HG02623 (cell line): ENCODE measurements around the gene SLC16A12.
"Not testable (repeated sequence)": the region's sequence is repeated elsewhere in the genome, so short reads cannot be mapped to it uniquely, and the experiment has no call there.

Experiments
- ATAC-seq: cut with Tn5 transposase; IDR thresholded peaks from one replicate; pipeline ENCODE4 v1.9.1; 2021; ENCODE audit warnings: moderate library complexity; ENCODE audit not compliant: unreplicated experiment

Gene SLC16A12

GRCh38 chr10:89474452-89474851 lies 60.9 kb downstream of the SLC16A12 start:
- no peak for ATAC-seq

- ATAC-seq: no peak
These were observed 64.1 kb downstream of the SLC16A12 start for GRCh38 chr10:89471110-89471809.

- ATAC-seq: no peak
These were observed 64.8 kb downstream of the SLC16A12 start for GRCh38 chr10:89470628-89471027.

GRCh38 chr10:89469517-89469916 lies 65.9 kb downstream of the SLC16A12 start:
- ATAC-seq: no peak

- no peak for ATAC-seq
These were observed 67.0 kb downstream of the SLC16A12 start for GRCh38 chr10:89468191-89468965.

- no peak for ATAC-seq
These were observed 68.8 kb downstream of the SLC16A12 start for GRCh38 chr10:89466599-89467035.

- ATAC-seq: no peak
These were observed 70.2 kb downstream of the SLC16A12 start for GRCh38 chr10:89465196-89465595.

- ATAC-seq: no peak
These were observed 71.4 kb downstream of the SLC16A12 start for GRCh38 chr10:89463846-89464537.

- ATAC-seq: no peak
These were observed 76.6 kb downstream of the SLC16A12 start for GRCh38 chr10:89458784-89459183.

GRCh38 chr10:89458291-89458690 lies 77.1 kb downstream of the SLC16A12 start:
- no peak for ATAC-seq

- no peak for ATAC-seq
These were observed 80.6 kb downstream of the SLC16A12 start for GRCh38 chr10:89454561-89455347.

- ATAC-seq: no peak
These were observed 83.2 kb downstream of the SLC16A12 start for GRCh38 chr10:89452193-89452592.

- ATAC-seq: no peak
These were observed 84.5 kb downstream of the SLC16A12 start for GRCh38 chr10:89450901-89451300.

GRCh38 chr10:89444819-89445218 lies 90.6 kb downstream of the SLC16A12 start:
- ATAC-seq: not testable (repeated sequence)

GRCh38 chr10:89442289-89442688 lies 93.1 kb downstream of the SLC16A12 start:
- no peak for ATAC-seq

- ATAC-seq: no peak
These were observed 95.0 kb downstream of the SLC16A12 start for GRCh38 chr10:89440226-89441009.

GRCh38 chr10:89438525-89438924 lies 96.9 kb downstream of the SLC16A12 start:
- no peak for ATAC-seq

- no peak for ATAC-seq
These were observed 103.4 kb downstream of the SLC16A12 start for GRCh38 chr10:89431977-89432376.

GRCh38 chr10:89428877-89429276 lies 106.5 kb downstream of the SLC16A12 start:
- no peak for ATAC-seq

GRCh38 chr10:89427629-89428028 lies 107.8 kb downstream of the SLC16A12 start:
- no peak for ATAC-seq
